Loucy (cell line): ENCODE results near the gene CAMTA1.

Experiments
- CTCF ChIP-seq: fragments of 200-600 bp; sonication (generic); conservative IDR thresholded peaks from 2 replicates; pipeline ENCODE4 v1.5.1; 2014; ENCODE audit warnings: mild to moderate bottlenecking, antibody characterized with exemption, low read length
- EZH2phosphoT487 ChIP-seq: fragments of 200-600 bp; IDR thresholded peaks from 2 replicates; pipeline ENCODE4 v1.6.1; 2018; ENCODE audit warnings: antibody characterized with exemption, mild to moderate bottlenecking, moderate library complexity, borderline replicate concordance

- no peak for TF ChIP-seq CTCF
- no peak for TF ChIP-seq EZH2phosphoT487
These were observed 108.1 kb downstream of the CAMTA1 start for GRCh38 chr1:6893388-6893787.
